Calu3 (cell line): Measurements from ENCODE around the gene IL2RG. TPM values are rescaled to one million over a fixed set of nuclear protein-coding genes. Genes with fewer than 3 reads are reported as not detected.

ENCODE experiments used
- Bru-seq: library from RNA; stranded (reverse); fragments of 400-500 nt; gene quantifications from one replicate; lab custom pipeline; 2021; lab: Mats Ljungman, UMichigan
- BruChase-seq, 2 experiments: library from RNA; stranded (reverse); fragments of 400-500 nt; gene quantifications; one replicate each; lab custom pipeline; 2021; lab: Mats Ljungman, UMichigan
- BruUV-seq: library from RNA; stranded (reverse); fragments of 400-500 nt; replicated peaks from 2 replicates; lab custom pipeline; 2021; lab: Mats Ljungman, UMichigan
- CTCF ChIA-PET: fragments of 300-600 bp; sonication (Branson Sonifier 250); formaldehyde crosslinking; loops from one replicate; lab custom pipeline; 2022; ENCODE audit warnings: antibody characterized with exemption; lab: Charles Lee
- DNase-seq: peaks from one replicate; pipeline ENCODE4 v3.0.0; 2022
- H3K27ac Mint-ChIP-seq: one replicate; pipeline ENCODE4 v1.8.0; 2022; ENCODE audit warnings: mixed read lengths; ENCODE audit not compliant: unreplicated experiment
- H3K27me3 Mint-ChIP-seq: one replicate; pipeline ENCODE4 v1.8.0; 2022; ENCODE audit warnings: mixed read lengths; ENCODE audit not compliant: unreplicated experiment
- H3K36me3 Mint-ChIP-seq: one replicate; pipeline ENCODE4 v1.8.0; 2022; ENCODE audit warnings: mild to moderate bottlenecking, moderate library complexity, mixed read lengths; ENCODE audit not compliant: insufficient read depth, unreplicated experiment
- H3K4me1 Mint-ChIP-seq: one replicate; pipeline ENCODE4 v1.8.0; 2022; ENCODE audit warnings: mild to moderate bottlenecking, low read depth, mixed read lengths; ENCODE audit not compliant: unreplicated experiment
- H3K4me3 Mint-ChIP-seq: one replicate; pipeline ENCODE4 v1.8.0; 2022; ENCODE audit warnings: mild to moderate bottlenecking, low read depth, moderate library complexity, mixed read lengths; ENCODE audit not compliant: unreplicated experiment
- H3K9me3 Mint-ChIP-seq: one replicate; pipeline ENCODE4 v1.8.0; 2022; ENCODE audit warnings: low read depth, mixed read lengths; ENCODE audit not compliant: unreplicated experiment
- intact Hi-C: fragments of 100-400 bp; cut with micrococcal nuclease; formaldehyde crosslinking; loops from one replicate; pipeline ENCODE4 v1.10.0; 2022; ENCODE audit not compliant: unreplicated experiment
- long read RNA-seq: library from polyadenylated mRNA; stranded (forward); transcript quantifications from one replicate; pipeline ENCODE4 v2.0.0, GENCODE V29; 2022
- total RNA-seq: library from RNA; stranded (reverse); gene quantifications from 2 replicates; pipeline ENCODE4 v1.2.3, GENCODE V29; 2022
- TF ChIP-seq, protein P1 (sequence below): fragments of 200-600 bp; IDR thresholded peaks from one replicate; pipeline ENCODE4 v1.8.0; 2022; ENCODE audit warnings: antibody characterized with exemption; ENCODE audit not compliant: unreplicated experiment

Gene IL2RG
- total RNA-seq: 0.57 and 3.6 TPM in 2 replicates
- Bru-seq, nascent RNA: percentile 35 among the genes with signal in this experiment
- percentile 31 among the genes with signal in this experiment for BruChase-seq, experiment 1, labeled RNA remaining after a 6-hour chase
- BruChase-seq, experiment 2, labeled RNA remaining after a 2-hour chase: percentile 21 among the genes with signal in this experiment
- long read RNA-seq, transcript IL2RG-203 (8 exons, 1,534 nt): major isoform, 7 of 9 reads
- long read RNA-seq, partial matches to known transcripts: 2 of 9 reads
- long read RNA-seq, other reads (novel, unspliced or antisense): 0 of 9 reads

DNA sequence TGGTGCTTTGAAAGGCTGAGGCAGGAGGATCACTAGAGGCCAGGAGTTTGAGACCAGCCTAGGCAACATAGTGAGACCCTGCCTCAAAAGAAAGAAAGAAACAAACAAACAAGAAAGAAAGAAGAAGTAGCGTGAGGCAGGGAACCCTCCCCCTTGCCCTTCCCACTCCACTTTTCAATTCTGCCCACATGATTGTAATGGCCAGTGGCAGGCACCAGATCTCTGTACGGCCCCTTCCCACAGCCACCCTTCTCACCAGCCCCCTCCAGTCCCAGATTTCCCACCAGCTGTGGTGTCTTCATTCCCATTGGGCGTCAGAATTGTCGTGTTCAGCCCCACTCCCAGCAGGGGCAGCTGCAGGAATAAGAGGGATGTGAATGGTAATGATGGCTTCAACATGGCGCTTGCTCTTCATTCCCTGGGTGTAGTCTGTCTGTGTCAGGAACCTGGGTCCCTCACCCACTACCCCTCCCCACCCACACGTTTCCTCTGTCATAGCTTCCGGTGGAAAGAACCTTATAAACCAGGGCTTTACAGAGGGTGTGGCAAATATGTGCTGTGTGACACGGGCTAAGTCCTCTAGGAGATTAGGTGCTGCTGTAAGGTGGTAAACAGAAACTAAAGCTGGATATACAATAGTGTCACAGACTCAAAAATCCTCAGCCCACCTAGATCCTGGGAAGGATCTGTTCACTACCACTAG lies at the start of gene IL2RG:
TSS of gene IL2RG (minus strand) at position 437 of the 703 bp plus-strand sequence. CDS start at position 399, 38 bp downstream.
- Mint-ChIP-seq H3K27ac (no peak within 1 kb of the TSS), H3K36me3 (no peaks in the 10 kb centered on the region), H3K4me3 (no peak within 1 kb of the TSS), H3K4me1 (peaks cover 11% of the 10 kb centered on the region), H3K27me3 (no peaks in the 10 kb centered on the region), H3K9me3 (no peaks in the 10 kb centered on the region)
- TF ChIP-seq, protein P1, sequence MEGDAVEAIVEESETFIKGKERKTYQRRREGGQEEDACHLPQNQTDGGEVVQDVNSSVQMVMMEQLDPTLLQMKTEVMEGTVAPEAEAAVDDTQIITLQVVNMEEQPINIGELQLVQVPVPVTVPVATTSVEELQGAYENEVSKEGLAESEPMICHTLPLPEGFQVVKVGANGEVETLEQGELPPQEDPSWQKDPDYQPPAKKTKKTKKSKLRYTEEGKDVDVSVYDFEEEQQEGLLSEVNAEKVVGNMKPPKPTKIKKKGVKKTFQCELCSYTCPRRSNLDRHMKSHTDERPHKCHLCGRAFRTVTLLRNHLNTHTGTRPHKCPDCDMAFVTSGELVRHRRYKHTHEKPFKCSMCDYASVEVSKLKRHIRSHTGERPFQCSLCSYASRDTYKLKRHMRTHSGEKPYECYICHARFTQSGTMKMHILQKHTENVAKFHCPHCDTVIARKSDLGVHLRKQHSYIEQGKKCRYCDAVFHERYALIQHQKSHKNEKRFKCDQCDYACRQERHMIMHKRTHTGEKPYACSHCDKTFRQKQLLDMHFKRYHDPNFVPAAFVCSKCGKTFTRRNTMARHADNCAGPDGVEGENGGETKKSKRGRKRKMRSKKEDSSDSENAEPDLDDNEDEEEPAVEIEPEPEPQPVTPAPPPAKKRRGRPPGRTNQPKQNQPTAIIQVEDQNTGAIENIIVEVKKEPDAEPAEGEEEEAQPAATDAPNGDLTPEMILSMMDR: no peak
- BruUV-seq: no TSS peak
- DNase-seq: no peak
- intact Hi-C loops: no loop called here
- CTCF ChIA-PET: no interaction called here

DNA sequence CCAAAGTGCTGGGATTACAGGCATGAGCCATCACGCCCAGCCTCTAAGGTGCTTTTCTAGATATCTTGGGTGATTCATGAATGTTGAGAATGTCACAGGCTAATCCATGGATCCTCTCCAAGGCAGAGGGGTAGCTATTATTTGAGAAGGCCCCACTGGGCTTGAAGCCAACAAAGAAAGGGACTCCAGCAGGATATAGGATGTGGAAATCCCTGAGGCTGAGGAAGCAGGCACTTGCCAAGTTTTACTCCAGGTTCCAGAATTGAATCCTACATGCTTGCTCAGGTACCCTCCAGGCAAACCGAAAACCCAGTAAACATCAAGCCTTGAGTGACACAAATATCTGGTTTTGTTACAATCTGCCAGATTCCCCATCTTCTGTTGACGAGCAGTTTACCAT lies 49.1 kb upstream of the IL2RG start:
- peaks cover 24% of the 10 kb centered on the region for H3K27me3 Mint-ChIP-seq
- H3K9me3 Mint-ChIP-seq: no peaks in the 10 kb centered on the region
- no peak for DNase-seq
- intact Hi-C loops: no loop called here
- CTCF ChIA-PET: no interaction called here
- no peaks in the 10 kb centered on the region for H3K4me1 Mint-ChIP-seq
- no TSS peak for BruUV-seq
- no peaks in the 10 kb centered on the region for H3K36me3 Mint-ChIP-seq
- TF ChIP-seq, protein P1: no peak
- no peak overlapping the region for H3K27ac Mint-ChIP-seq
- no peak overlapping the region for H3K4me3 Mint-ChIP-seq

DNA sequence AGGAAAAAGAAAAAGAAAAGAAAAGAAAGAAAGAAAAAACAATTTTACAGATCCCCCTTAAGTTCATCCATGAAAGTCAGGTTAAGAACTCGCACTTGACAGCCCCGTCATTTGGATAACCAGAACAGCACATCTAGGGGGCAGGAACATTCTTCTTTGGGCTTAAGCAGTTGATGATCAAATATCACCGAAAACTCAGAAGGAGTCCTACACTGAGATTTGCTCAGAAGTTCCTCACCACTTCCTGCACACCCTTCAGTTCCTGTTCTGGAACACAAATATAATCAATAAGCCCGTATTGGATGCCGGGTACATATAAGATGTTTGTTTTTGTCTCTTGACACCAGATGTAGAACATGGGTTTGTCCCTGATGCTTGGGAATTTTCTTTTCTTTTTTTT lies 48.0 kb upstream of the IL2RG start:
- DNase-seq: no peak
- no peaks in the 10 kb centered on the region for H3K9me3 Mint-ChIP-seq
- TF ChIP-seq, protein P1: no peak
- CTCF ChIA-PET: no interaction called here
- no peak overlapping the region for H3K27ac Mint-ChIP-seq
- H3K4me1 Mint-ChIP-seq: no peaks in the 10 kb centered on the region
- H3K27me3 Mint-ChIP-seq: peaks cover 27% of the 10 kb centered on the region
- H3K4me3 Mint-ChIP-seq: no peak overlapping the region
- H3K36me3 Mint-ChIP-seq: peaks cover 4% of the 10 kb centered on the region
- BruUV-seq: no TSS peak
- intact Hi-C loops: no loop called here

DNA sequence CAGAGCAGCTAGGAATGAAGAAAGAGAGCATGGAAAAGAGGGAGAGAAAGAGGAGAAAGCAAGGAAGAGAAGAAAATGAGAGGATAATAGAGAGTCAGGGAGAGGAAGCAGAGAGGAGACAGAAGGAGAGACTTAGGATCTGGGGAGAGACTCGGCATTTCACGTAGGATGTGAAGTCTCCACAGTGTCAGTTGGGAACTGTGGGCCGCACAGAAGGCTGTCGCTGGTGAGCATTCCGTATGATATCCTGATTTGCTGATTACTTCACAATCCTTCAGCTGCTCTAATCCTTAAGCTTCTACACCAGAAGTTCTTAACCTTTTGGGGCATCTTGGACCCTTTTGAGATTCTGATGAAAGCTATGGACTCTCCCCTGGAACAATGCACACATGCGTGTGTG lies 47.2 kb upstream of the IL2RG start:
- TF ChIP-seq, protein P1: no peak
- H3K36me3 Mint-ChIP-seq: peaks cover 4% of the 10 kb centered on the region
- no TSS peak for BruUV-seq
- H3K4me3 Mint-ChIP-seq: no peak overlapping the region
- DNase-seq: no peak
- no peaks in the 10 kb centered on the region for H3K9me3 Mint-ChIP-seq
- CTCF ChIA-PET: no interaction called here
- intact Hi-C loops: no loop called here
- no peak overlapping the region for H3K27ac Mint-ChIP-seq
- no peaks in the 10 kb centered on the region for H3K4me1 Mint-ChIP-seq
- peaks cover 27% of the 10 kb centered on the region for H3K27me3 Mint-ChIP-seq
